H1 (cell line): Measurements from ENCODE around the gene STIM2. TPM values are rescaled to one million over a fixed set of nuclear protein-coding genes. Genes with fewer than 3 reads are reported as not detected.

Experiments used
- GABPA ChIP-seq: IDR thresholded peaks from 2 replicates; pipeline ENCODE4 v1.6.1; 2011; ENCODE audit warnings: mild to moderate bottlenecking, low read length, moderate library complexity, borderline replicate concordance; ENCODE audit not compliant: insufficient read depth
- polyA plus RNA-seq, 7 experiments: library from polyadenylated mRNA; depleted of rRNA in 3 of 7; stranded (reverse) in 5 of 7; unstranded in 2 of 7; fragments of >200 nt in 5 of 7; fragments of 200-250 nt in 2 of 7; gene quantifications; 1 replicate in 5 of 7; 2 replicates in 1 of 7; 4 replicates in 1 of 7; pipeline versions ENCODE4 v1.2.1 to v1.2.3, GENCODE V29; 2011 to 2013; ENCODE audit warnings: missing spikeins in 2 of 7, mixed read lengths in 2 of 7
- total RNA-seq: library from RNA; stranded (reverse); fragmentation: NEBNext Ultra II Directional; extraction: Animal tissue kit (Norgen Biotek cat#: 25700); gene quantifications from 2 replicates; pipeline ENCODE4 v1.2.1, GENCODE V29; 2021

The STIM2 gene
- total and polyA plus RNA-seq, 2 of the 8 experiments (the other 6 are each of a cell fraction or from before 2014, with no cell fraction given): 22.9 to 23.0 TPM

DNA sequence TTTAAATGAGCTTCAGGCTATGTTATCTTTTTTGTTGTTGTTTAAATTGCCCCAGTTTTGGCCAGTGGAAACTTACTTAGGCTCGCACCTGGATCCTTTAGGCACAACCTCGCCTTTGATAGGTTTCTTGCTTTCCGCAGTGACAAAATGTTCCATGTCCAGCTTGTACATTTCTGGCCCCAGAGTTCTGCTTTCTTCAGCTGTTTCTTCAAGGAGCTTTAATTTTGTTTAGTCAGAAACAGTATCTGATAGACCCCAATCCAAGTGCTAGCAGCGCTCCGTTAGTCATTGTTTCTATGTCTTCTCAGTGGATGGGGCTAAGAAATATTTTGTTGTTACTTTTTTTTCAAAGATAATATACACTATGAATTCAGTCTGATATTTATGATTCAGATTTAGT lies 82.8 kb downstream of the STIM2 start (continued):
- no peak for TF ChIP-seq GABPA
